ENCODE measurements around the gene CDK5R1.

GRCh38 chr17:32528825-32529224 lies 42.0 kb downstream of the CDK5R1 start:
- TF ChIP-seq EP300 (IDR thresholded peaks at IDR 0.05; ENCODE audit: borderline replicate concordance in 1 of 2, low read depth in 1 of 2, low read length in 1 of 2), result no peak
- no peak for TF ChIP-seq RFX5 (IDR thresholded peaks at IDR 0.05; ENCODE audit: low read length)
- no peak for TF ChIP-seq POLR2AphosphoS5 (IDR thresholded peaks at IDR 0.05; ENCODE audit: low read depth, low read length)
- TF ChIP-seq YY1 (IDR thresholded peaks at IDR 0.05; ENCODE audit: low read depth), result no peak
- no peak for TF ChIP-seq TEAD4 (IDR thresholded peaks at IDR 0.05; ENCODE audit: borderline replicate concordance, insufficient read depth)

Measured in SK-N-SH (cell line).